Hypothalamus (tissue), 51 donors: ENCODE measurements around the gene ANKK1.

ENCODE experiments used
- DNase-seq, 51 donors: peaks; one replicate each; lab custom pipeline; 2025; lab: John Stamatoyannopoulos, UW

The ANKK1 gene

DNA sequence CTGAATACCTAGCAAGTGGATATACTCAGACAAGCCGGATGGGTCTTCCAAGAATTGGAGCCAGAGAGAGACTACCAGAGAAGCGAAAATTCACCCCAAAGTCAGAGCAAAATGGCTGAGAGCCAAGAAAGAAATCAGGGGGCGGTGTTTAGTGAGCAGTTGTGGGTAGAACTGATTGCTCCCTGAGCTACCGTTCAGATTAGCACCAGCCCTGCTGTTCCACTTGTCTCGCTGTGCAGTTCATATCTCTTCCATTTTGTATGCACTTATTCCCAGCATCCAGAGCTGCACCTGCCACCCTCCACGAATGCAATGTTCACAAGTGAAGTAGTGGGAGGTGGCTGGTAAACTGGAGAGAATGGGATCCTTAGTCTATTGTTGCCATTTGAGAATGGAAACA is 62.2 kb downstream of the ANKK1 start:
- no peak for DNase-seq
